Renal pelvis (tissue), 4 donors: ENCODE measurements around the gene ZNF205. TPM values are rescaled to one million over a fixed set of nuclear protein-coding genes. Genes with fewer than 3 reads are reported as not detected.
"Not testable (repeated sequence)": the region's sequence is repeated elsewhere in the genome, so short reads cannot be mapped to it uniquely, and the experiment has no call there.

ENCODE experiments used
- DNase-seq: peaks from one replicate; pipeline ENCODE4 v3.0.0-alpha.2; 2013
- polyA plus RNA-seq, 3 donors: library from polyadenylated mRNA; unstranded; fragments of 120-200 nt; gene quantifications; one replicate each; pipeline ENCODE4 v1.2.1, GENCODE V29; 2013; ENCODE audit not compliant: insufficient read length in 3 of 3

ZNF205 gene
- polyA plus RNA-seq, 3 donors: 16.2 to 20.3 (median 20.2) TPM

- DNase-seq: peak; percentile 84
Measured at GRCh38 chr16:3129137-3130131, 17.0 kb downstream of the ZNF205 start.

- DNase-seq: no peak
Measured at GRCh38 chr16:3131755-3132377, 19.5 kb downstream of the ZNF205 start.

- no peak for DNase-seq
Measured at GRCh38 chr16:3133844-3134243, 21.5 kb downstream of the ZNF205 start.

GRCh38 chr16:3134338-3135125 lies 22.1 kb downstream of the ZNF205 start, which contains the start of gene ZNF213:
ZNF213 (plus strand) TSS chr16:3135029; CDS start chr16:3137281, 2,252 bp downstream.
- peak; percentile 99 for DNase-seq

GRCh38 chr16:3135126-3135715 lies 22.8 kb downstream of the ZNF205 start:
- no peak for DNase-seq

GRCh38 chr16:3137267-3137666 lies 24.9 kb downstream of the ZNF205 start:
- no peak for DNase-seq

GRCh38 chr16:3138342-3138741 lies 26.0 kb downstream of the ZNF205 start:
- DNase-seq: no peak

GRCh38 chr16:3138823-3139426 lies 26.5 kb downstream of the ZNF205 start:
- no peak for DNase-seq

GRCh38 chr16:3139561-3139960 lies 27.2 kb downstream of the ZNF205 start:
- DNase-seq: not testable (repeated sequence)

- no peak for DNase-seq
Measured at GRCh38 chr16:3140603-3141427, 28.4 kb downstream of the ZNF205 start.

GRCh38 chr16:3141781-3142311 lies 29.5 kb downstream of the ZNF205 start:
- no peak for DNase-seq

- no peak for DNase-seq
Measured at GRCh38 chr16:3142327-3142726, 29.9 kb downstream of the ZNF205 start.

- DNase-seq: no peak
Measured at GRCh38 chr16:3142770-3143169, 30.4 kb downstream of the ZNF205 start.

GRCh38 chr16:3143189-3143588 lies 30.8 kb downstream of the ZNF205 start:
- no peak for DNase-seq

GRCh38 chr16:3143598-3144320 lies 31.4 kb downstream of the ZNF205 start:
- no peak for DNase-seq

- DNase-seq: no peak
Measured at GRCh38 chr16:3144321-3144983, 32.1 kb downstream of the ZNF205 start.

GRCh38 chr16:3145151-3145550 lies 32.8 kb downstream of the ZNF205 start:
- no peak for DNase-seq

- DNase-seq: no peak
Measured at GRCh38 chr16:3145660-3146059, 33.3 kb downstream of the ZNF205 start.
